Neutrophil (primary cell): ENCODE results near the gene NT5C3A.
"Not testable (repeated sequence)": the region's sequence is repeated elsewhere in the genome, so short reads cannot be mapped to it uniquely, and the experiment has no call there.

Source experiments
- H3K27ac ChIP-seq: fragments of 200-600 bp; sonication (generic); 2 replicates; pipeline ENCODE4 v1.5.1; 2016; ENCODE audit warnings: mild to moderate bottlenecking, moderate library complexity
- H3K27me3 ChIP-seq: fragments of 200-600 bp; sonication (generic); 2 replicates; pipeline ENCODE4 v1.6.0; 2016; ENCODE audit warnings: mild to moderate bottlenecking
- H3K36me3 ChIP-seq: fragments of 200-600 bp; sonication (generic); 2 replicates; pipeline ENCODE4 v1.5.1; 2017
- H3K4me1 ChIP-seq, 2 experiments: fragments of 200-600 bp in 1 of 2; sonication (generic) in 1 of 2; 1 replicate in 1 of 2; 2 replicates in 1 of 2; pipeline versions ENCODE4 v1.5.1 to v1.6.1; 2013 to 2016; ENCODE audit warnings: low read depth in 1 of 2, low read length in 1 of 2, mild to moderate bottlenecking in 1 of 2, moderate library complexity in 1 of 2; ENCODE audit not compliant: control insufficient read depth in 1 of 2, insufficient read depth in 1 of 2
- H3K4me3 ChIP-seq, 2 experiments: fragments of 200-600 bp in 1 of 2; sonication (generic) in 1 of 2; 1 replicate in 1 of 2; 2 replicates in 1 of 2; pipeline ENCODE4 v1.5.1; 2013 to 2016; ENCODE audit warnings: low read depth in 1 of 2, low read length in 1 of 2, mild to moderate bottlenecking in 1 of 2, moderate library complexity in 1 of 2
- H3K9me3 ChIP-seq: fragments of 200-600 bp; sonication (generic); 2 replicates; pipeline ENCODE4 v1.5.1; 2016
- CTCF ChIP-seq: fragments of 200-600 bp; sonication (generic); IDR thresholded peaks from 2 replicates; pipeline ENCODE4 v1.5.1; 2016; ENCODE audit warnings: antibody characterized with exemption

The NT5C3A gene

GRCh38 chr7:33107136-33108066, 44.8 kb upstream of the NT5C3A start:
- H3K4me1 ChIP-seq, result peaks cover 22 to 26% of the 10 kb centered on the region in 2 experiments
- no peaks in the 10 kb centered on the region for H3K9me3 ChIP-seq
- TF ChIP-seq CTCF, result peak; percentile 31
- no peak overlapping the region for H3K27ac ChIP-seq
- H3K36me3 ChIP-seq, result peaks cover 9% of the 10 kb centered on the region
- no peak overlapping the region for H3K4me3 ChIP-seq
- peaks cover 30% of the 10 kb centered on the region for H3K27me3 ChIP-seq

GRCh38 chr7:33101906-33102305, 39.3 kb upstream of the NT5C3A start:
- Histone ChIP-seq H3K27ac (no peak overlapping the region), H3K9me3 (no peaks in the 10 kb centered on the region), H3K36me3 (peaks cover 35% of the 10 kb centered on the region), H3K4me1 (no peaks in the 10 kb centered on the region), H3K27me3 (no peaks in the 10 kb centered on the region), H3K4me3 (no peak overlapping the region)
- TF ChIP-seq CTCF, result no peak

- no peak overlapping the region for H3K4me3 ChIP-seq
- H3K27me3 ChIP-seq, result no peaks in the 10 kb centered on the region
- no peak overlapping the region for H3K27ac ChIP-seq
- no peak for TF ChIP-seq CTCF
- H3K9me3 ChIP-seq, result no peaks in the 10 kb centered on the region
- no peaks in the 10 kb centered on the region for H3K4me1 ChIP-seq
- H3K36me3 ChIP-seq, result peaks cover 47% of the 10 kb centered on the region
These were observed 38.2 kb upstream of the NT5C3A start for GRCh38 chr7:33100770-33101169.

- peaks cover 58% of the 10 kb centered on the region for H3K36me3 ChIP-seq
- H3K27me3 ChIP-seq, result no peaks in the 10 kb centered on the region
- H3K27ac ChIP-seq, result no peak overlapping the region
- H3K4me1 ChIP-seq, result no peaks in the 10 kb centered on the region
- no peak overlapping the region for H3K4me3 ChIP-seq
- no peak for TF ChIP-seq CTCF
- H3K9me3 ChIP-seq, result no peaks in the 10 kb centered on the region
These were observed 36.8 kb upstream of the NT5C3A start for GRCh38 chr7:33099154-33099940.

GRCh38 chr7:33094745-33095275, 32.2 kb upstream of the NT5C3A start:
- H3K4me3 ChIP-seq, H3K4me1 ChIP-seq, H3K9me3 ChIP-seq, H3K27me3 ChIP-seq, H3K27ac ChIP-seq: not testable (repeated sequence)
- H3K36me3 ChIP-seq, result peaks cover 57% of the 10 kb centered on the region
